Measurements from ENCODE around the gene WWOX. TPM values are rescaled to one million over a fixed set of nuclear protein-coding genes. Genes with fewer than 3 reads are reported as not detected.

WWOX gene
- total RNA-seq, 1 donor from 2014 or later: 106 TPM

GRCh38 chr16:78291604-78292003 is 192.2 kb downstream of the WWOX start:
- H3K27ac ChIP-seq: peak overlapping the region in 1 of 2 donors; percentile 53
- H3K4me3 ChIP-seq: peak overlapping the region; percentile 15 to 49
- no peaks in the 10 kb centered on the region for H3K36me3 ChIP-seq
- H3K4me1 ChIP-seq: peaks cover 0 to 7% of the 10 kb centered on the region in 2 donors
- intact Hi-C loops (cut with DNase I): no loop called here
- H3K27me3 ChIP-seq: no peaks in the 10 kb centered on the region
- DNase-seq (ENCODE audit: low spot score in 2 of 2): no peak
- no peaks in the 10 kb centered on the region for H3K9me3 ChIP-seq
- TF ChIP-seq CTCF (IDR thresholded peaks at IDR 0.05): no peak

GRCh38 chr16:78292086-78292843 is 192.8 kb downstream of the WWOX start:
- intact Hi-C loops (cut with DNase I): no loop called here
- no peaks in the 10 kb centered on the region for H3K9me3 ChIP-seq
- no peaks in the 10 kb centered on the region for H3K27me3 ChIP-seq
- no peaks in the 10 kb centered on the region for H3K36me3 ChIP-seq
- no peak for DNase-seq (ENCODE audit: low spot score in 2 of 2)
- peaks cover 0 to 7% of the 10 kb centered on the region in 2 donors for H3K4me1 ChIP-seq
- H3K27ac ChIP-seq: no peak overlapping the region
- no peak for TF ChIP-seq CTCF (IDR thresholded peaks at IDR 0.05)
- peak overlapping the region in 1 of 2 donors; percentile 49 for H3K4me3 ChIP-seq

- H3K4me1 ChIP-seq: peaks cover 0 to 7% of the 10 kb centered on the region in 2 donors
- DNase-seq (ENCODE audit: low spot score in 2 of 2): no peak
- TF ChIP-seq CTCF (IDR thresholded peaks at IDR 0.05): no peak
- H3K36me3 ChIP-seq: no peaks in the 10 kb centered on the region
- H3K27me3 ChIP-seq: no peaks in the 10 kb centered on the region
- intact Hi-C loops (cut with DNase I): no loop called here
- H3K4me3 ChIP-seq: no peak overlapping the region
- no peak overlapping the region for H3K27ac ChIP-seq
- no peaks in the 10 kb centered on the region for H3K9me3 ChIP-seq
Observed at GRCh38 chr16:78292844-78293380, 193.5 kb downstream of the WWOX start.

GRCh38 chr16:78294538-78295225 is 195.2 kb downstream of the WWOX start:
- Histone ChIP-seq H3K4me1 (peaks cover 0 to 7% of the 10 kb centered on the region in 2 donors), H3K36me3 (no peaks in the 10 kb centered on the region), H3K9me3 (no peaks in the 10 kb centered on the region), H3K27ac (no peak overlapping the region), H3K4me3 (no peak overlapping the region), H3K27me3 (no peaks in the 10 kb centered on the region)
- no peak for TF ChIP-seq CTCF (IDR thresholded peaks at IDR 0.05)
- intact Hi-C loops (cut with DNase I): no loop called here
- DNase-seq (ENCODE audit: low spot score in 2 of 2): no peak

GRCh38 chr16:78297066-78297666 is 197.7 kb downstream of the WWOX start:
- intact Hi-C loops (cut with DNase I): no loop called here
- no peak for DNase-seq (ENCODE audit: low spot score in 2 of 2)
- no peaks in the 10 kb centered on the region for H3K27me3 ChIP-seq
- no peak for TF ChIP-seq CTCF (IDR thresholded peaks at IDR 0.05)
- peaks cover 0 to 3% of the 10 kb centered on the region in 2 donors for H3K4me1 ChIP-seq
- H3K4me3 ChIP-seq: no peak overlapping the region
- no peak overlapping the region for H3K27ac ChIP-seq
- H3K9me3 ChIP-seq: no peaks in the 10 kb centered on the region
- no peaks in the 10 kb centered on the region for H3K36me3 ChIP-seq
